Vagina (tissue), 2 donors: ENCODE data around the gene CARD18.

Source experiments
- POLR2A ChIP-seq, 2 donors: fragments of 450-650 bp; IDR thresholded peaks; one replicate each; pipeline ENCODE4 v1.6.1; 2017; ENCODE audit warnings: antibody characterized with exemption in 2 of 2, mild to moderate bottlenecking in 2 of 2, moderate library complexity in 2 of 2
- POLR2AphosphoS5 ChIP-seq, 2 donors: sonication (generic); formaldehyde crosslinking; IDR thresholded peaks; one replicate each; pipeline ENCODE4 v1.9.0; 2017; ENCODE audit warnings: antibody characterized with exemption in 2 of 2, mild to moderate bottlenecking in 2 of 2, low read depth in 1 of 2; ENCODE audit not compliant: insufficient read depth in 1 of 2
- TF ChIP-seq, protein P1 (sequence below), 3 experiments: fragments of 450-650 bp in 2 of 3; fragments of 200-600 bp in 1 of 3; sonication (generic) in 1 of 3; IDR thresholded peaks; one replicate each; pipeline ENCODE4 v1.5.1; 2017 to 2019; ENCODE audit warnings: antibody characterized with exemption in 3 of 3, mild to moderate bottlenecking in 2 of 3, moderate library complexity in 2 of 3

DNA sequence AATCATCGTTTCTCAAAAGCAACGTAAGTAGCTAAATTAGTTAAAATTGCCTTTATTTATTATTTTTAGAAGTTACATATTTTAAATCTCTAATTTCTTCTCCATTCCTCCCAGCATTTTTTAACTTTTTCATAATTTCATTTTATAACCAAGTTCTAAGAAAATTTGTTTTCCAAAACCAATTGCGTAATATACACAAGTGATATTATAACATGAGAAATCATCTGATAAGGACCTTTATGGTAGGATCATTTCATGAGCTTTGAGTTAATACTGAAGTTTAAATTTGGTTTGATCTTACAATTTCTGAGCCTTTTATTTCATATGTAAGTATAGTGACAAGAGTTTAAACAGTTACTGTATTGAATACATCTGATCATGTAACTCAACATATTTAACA lies 27.7 kb upstream of the CARD18 start:
- TF ChIP-seq, protein P1, sequence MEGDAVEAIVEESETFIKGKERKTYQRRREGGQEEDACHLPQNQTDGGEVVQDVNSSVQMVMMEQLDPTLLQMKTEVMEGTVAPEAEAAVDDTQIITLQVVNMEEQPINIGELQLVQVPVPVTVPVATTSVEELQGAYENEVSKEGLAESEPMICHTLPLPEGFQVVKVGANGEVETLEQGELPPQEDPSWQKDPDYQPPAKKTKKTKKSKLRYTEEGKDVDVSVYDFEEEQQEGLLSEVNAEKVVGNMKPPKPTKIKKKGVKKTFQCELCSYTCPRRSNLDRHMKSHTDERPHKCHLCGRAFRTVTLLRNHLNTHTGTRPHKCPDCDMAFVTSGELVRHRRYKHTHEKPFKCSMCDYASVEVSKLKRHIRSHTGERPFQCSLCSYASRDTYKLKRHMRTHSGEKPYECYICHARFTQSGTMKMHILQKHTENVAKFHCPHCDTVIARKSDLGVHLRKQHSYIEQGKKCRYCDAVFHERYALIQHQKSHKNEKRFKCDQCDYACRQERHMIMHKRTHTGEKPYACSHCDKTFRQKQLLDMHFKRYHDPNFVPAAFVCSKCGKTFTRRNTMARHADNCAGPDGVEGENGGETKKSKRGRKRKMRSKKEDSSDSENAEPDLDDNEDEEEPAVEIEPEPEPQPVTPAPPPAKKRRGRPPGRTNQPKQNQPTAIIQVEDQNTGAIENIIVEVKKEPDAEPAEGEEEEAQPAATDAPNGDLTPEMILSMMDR (IDR thresholded peaks at IDR 0.05): no peak
- TF ChIP-seq POLR2AphosphoS5 (IDR thresholded peaks at IDR 0.05; ENCODE audit: insufficient read depth in 1 of 2, low read depth in 1 of 2) (no peak), POLR2A (IDR thresholded peaks at IDR 0.05) (no peak)
